Upper lobe of right lung (tissue), 1 donor: ENCODE data around the gene SLC22A1. TPM values are rescaled to one million over a fixed set of nuclear protein-coding genes. Genes with fewer than 3 reads are reported as not detected.
"Not testable (repeated sequence)": the region's sequence is repeated elsewhere in the genome, so short reads cannot be mapped to it uniquely, and the experiment has no call there.

Experiments
- ATAC-seq: fragments of 200-7000 bp; cut with Tn5 transposase; one replicate; pipeline ENCODE4 v1.9.1; 2020; ENCODE audit warnings: mild to moderate bottlenecking, moderate library complexity
- DNase-seq: peaks from one replicate; pipeline ENCODE4 v3.0.0-alpha.2; 2020
- H3K27ac ChIP-seq: fragments of 200-600 bp; one replicate; pipeline ENCODE4 v1.8.0; 2022
- H3K27me3 ChIP-seq: fragments of 200-600 bp; one replicate; pipeline ENCODE4 v1.8.0; 2022; ENCODE audit warnings: mild to moderate bottlenecking
- H3K36me3 ChIP-seq: fragments of 200-600 bp; one replicate; pipeline ENCODE4 v1.8.0; 2022
- H3K4me1 ChIP-seq: fragments of 200-600 bp; one replicate; pipeline ENCODE4 v1.8.0; 2022
- H3K4me3 ChIP-seq: fragments of 200-600 bp; one replicate; pipeline ENCODE4 v1.8.0; 2022; ENCODE audit warnings: mild to moderate bottlenecking
- H3K9me3 ChIP-seq: fragments of 200-600 bp; one replicate; pipeline ENCODE4 v1.8.0; 2022
- CTCF ChIP-seq: fragments of 200-600 bp; IDR thresholded peaks from one replicate; pipeline ENCODE4 v1.8.0; 2022; ENCODE audit warnings: antibody characterized with exemption
- intact Hi-C: fragments of 100-400 bp; cut with DNase I; formaldehyde crosslinking; loops from one replicate; pipeline ENCODE4 v1.11.0; 2022
- total RNA-seq: library from RNA; stranded (reverse); fragmentation: NEBNext Ultra II Directional; extraction: Animal tissue kit (Norgen Biotek cat#: 25700); gene quantifications from one replicate; pipeline ENCODE4 v1.2.1, GENCODE V29; 2021
- donor health status: DM: no; HTN: yes; CAD: no; lungs with severe emphysema.

Gene SLC22A1
- total RNA-seq, 1 donor from 2014 or later, result 2.7 TPM

DNA sequence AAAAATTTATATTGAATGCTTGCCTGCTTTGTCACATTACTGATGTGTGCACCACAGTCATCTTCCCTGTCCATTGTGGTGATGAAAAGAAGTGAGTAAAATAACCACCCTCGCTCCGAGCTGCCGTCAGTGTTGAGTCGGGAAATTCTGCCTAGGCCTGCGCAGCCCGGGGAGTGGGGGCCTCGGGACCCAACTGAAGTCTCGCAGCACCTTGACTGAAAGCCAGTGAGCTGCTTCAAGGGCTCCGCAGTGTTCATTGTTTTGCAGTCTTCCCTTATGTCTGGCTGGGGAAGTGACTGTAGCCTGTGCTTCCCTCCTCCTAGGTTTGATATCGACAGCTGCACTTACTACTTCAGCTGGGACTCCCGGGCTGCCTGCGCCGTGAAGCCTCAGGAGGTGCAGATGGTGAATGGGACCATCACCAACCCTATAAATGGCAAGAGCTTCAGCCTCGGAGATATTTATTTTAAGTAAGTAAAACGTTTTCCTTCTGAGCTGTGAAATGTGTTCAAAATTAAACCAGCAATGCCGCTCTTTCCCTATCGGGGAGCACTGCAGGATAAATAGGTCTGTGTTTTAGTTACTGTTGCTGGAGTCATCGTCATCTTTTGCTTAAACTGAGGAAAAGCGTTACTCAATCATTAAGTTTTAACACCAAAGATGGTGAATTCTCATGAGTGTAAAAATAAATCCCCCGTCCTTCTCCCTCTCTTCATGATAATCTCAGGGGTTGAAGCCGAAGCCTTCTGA, 32.7 kb upstream of the SLC22A1 start:
- DNase-seq (no peak), ATAC-seq (no peak)
- H3K4me1 ChIP-seq, result no peaks in the 10 kb centered on the region
- no peaks in the 10 kb centered on the region for H3K9me3 ChIP-seq
- peaks cover 97% of the 10 kb centered on the region for H3K36me3 ChIP-seq
- H3K27me3 ChIP-seq, result no peaks in the 10 kb centered on the region
- no peak for TF ChIP-seq CTCF
- H3K4me3 ChIP-seq, result no peak overlapping the region
- intact Hi-C loops, result no loop called here
- H3K27ac ChIP-seq, result no peak overlapping the region

- TF ChIP-seq CTCF, result no peak
- Histone ChIP-seq H3K27me3 (no peaks in the 10 kb centered on the region), H3K4me1 (no peaks in the 10 kb centered on the region), H3K36me3 (peaks cover 97% of the 10 kb centered on the region), H3K9me3 (no peaks in the 10 kb centered on the region), H3K4me3 (no peak overlapping the region), H3K27ac (no peak overlapping the region)
- ATAC-seq, result no peak
- intact Hi-C loops, result no loop called here
- DNase-seq, result no peak
These were observed 32.1 kb upstream of the SLC22A1 start for GRCh38 chr6:160089534-160089897.

GRCh38 chr6:160090442-160091239, 31.0 kb upstream of the SLC22A1 start:
- DNase-seq, H3K9me3 ChIP-seq, ATAC-seq, H3K4me3 ChIP-seq, H3K27ac ChIP-seq, H3K4me1 ChIP-seq, H3K27me3 ChIP-seq, intact Hi-C loops: not testable (repeated sequence)
- H3K36me3 ChIP-seq, result peaks cover 96% of the 10 kb centered on the region

DNA sequence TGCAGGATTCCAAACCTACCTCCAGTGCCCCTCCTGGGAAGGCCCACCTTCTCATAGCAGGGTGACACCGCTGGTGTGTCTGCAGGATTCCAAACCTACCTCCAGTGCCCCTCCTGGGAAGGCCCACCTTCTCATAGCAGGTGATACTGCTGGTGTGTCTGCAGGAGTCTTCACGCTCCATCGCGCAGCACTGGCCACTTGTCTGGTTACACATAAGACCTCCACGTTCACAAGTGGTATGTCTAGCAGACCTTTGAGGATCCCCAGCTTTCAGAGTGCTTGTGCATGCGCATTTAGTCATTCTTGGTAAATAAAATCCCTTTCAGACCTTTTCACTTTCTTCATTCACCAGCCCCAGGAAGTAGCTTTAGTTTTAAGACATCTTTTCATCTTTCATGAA, 29.4 kb upstream of the SLC22A1 start:
- H3K9me3 ChIP-seq, intact Hi-C loops, H3K27me3 ChIP-seq, H3K4me1 ChIP-seq, DNase-seq, ATAC-seq, H3K27ac ChIP-seq, H3K4me3 ChIP-seq: not testable (repeated sequence)
- H3K36me3 ChIP-seq, result peaks cover 96% of the 10 kb centered on the region

DNA sequence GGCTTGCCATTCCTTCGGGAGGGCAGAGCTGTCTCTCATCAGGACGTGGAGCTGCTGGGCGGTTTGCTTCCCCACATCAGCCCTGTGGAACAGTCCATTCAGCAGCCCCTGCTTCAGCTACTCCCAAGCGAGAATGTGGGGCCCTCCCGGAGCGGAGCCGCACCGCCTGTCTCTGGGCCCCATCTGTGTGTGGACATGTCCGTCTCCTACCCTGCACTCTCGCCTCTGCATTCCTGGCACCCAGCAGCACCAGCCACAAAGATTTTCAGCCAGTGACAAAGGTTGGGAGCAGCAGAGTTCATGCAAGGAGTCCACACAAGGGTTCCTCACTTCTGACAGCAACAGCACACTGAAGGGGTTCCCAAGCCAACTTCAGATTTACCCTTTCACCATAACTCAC, 29.0 kb upstream of the SLC22A1 start:
- Histone ChIP-seq H3K4me1 (no peaks in the 10 kb centered on the region), H3K9me3 (no peaks in the 10 kb centered on the region), H3K36me3 (peaks cover 96% of the 10 kb centered on the region), H3K27ac (no peak overlapping the region), H3K27me3 (no peaks in the 10 kb centered on the region), H3K4me3 (no peak overlapping the region)
- ATAC-seq (no peak), DNase-seq (no peak)
- no peak for TF ChIP-seq CTCF
- intact Hi-C loops, result no loop called here

DNA sequence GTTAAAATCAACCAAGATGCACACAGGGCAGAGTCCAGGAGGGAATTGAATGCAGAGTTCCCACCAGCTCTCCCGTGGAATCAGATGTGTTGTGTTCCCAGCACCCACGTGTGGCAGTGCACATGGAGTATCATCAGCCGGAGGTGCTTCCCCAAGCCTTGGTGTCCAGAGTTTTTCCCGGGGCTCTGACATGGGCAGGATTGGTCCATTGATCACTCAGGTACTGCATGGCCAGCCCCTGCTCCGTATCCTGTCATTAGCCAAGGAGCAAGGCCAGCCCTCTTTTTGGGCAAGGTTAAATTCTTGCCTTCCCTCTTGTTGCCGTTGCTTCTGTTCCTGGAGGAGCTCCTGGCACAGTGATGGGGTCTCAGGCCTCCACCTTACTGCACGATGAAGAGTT, 28.6 kb upstream of the SLC22A1 start:
- Histone ChIP-seq H3K27ac (no peak overlapping the region), H3K4me3 (no peak overlapping the region), H3K27me3 (no peaks in the 10 kb centered on the region), H3K9me3 (no peaks in the 10 kb centered on the region), H3K4me1 (no peaks in the 10 kb centered on the region), H3K36me3 (peaks cover 96% of the 10 kb centered on the region)
- intact Hi-C loops, result no loop called here
- TF ChIP-seq CTCF, result no peak
- ATAC-seq (no peak), DNase-seq (no peak)
